Kidney tubule cell (primary cell): ENCODE data around the gene EFCAB14.
"Not testable (repeated sequence)": the region's sequence is repeated elsewhere in the genome, so short reads cannot be mapped to it uniquely, and the experiment has no call there.

Source experiments
- DNase-seq: peaks from one replicate; pipeline ENCODE4 v3.0.0-alpha.2; 2018; ENCODE audit warnings: low spot score

EFCAB14 gene

DNA sequence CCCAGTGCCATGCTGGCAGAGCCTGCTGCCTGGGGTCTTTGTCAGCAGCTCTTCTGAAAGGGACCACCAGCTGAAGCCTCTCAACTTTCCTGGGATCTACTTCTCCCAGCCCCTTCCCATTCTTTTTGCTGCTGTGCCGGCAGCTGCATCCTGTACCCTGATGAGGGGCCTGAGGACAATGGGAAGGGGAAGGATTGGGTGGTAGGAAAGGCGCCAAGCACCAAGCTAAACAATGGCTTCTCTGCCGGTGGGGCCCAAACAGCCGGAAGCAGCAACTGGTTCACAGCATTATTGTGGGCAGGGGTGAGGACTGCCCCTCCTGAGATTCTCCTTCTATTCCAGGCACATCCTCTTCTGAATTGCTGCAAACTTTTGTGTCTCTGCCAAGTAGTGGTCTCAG, 5.0 kb upstream of the EFCAB14 start:
- DNase-seq = no peak

DNA sequence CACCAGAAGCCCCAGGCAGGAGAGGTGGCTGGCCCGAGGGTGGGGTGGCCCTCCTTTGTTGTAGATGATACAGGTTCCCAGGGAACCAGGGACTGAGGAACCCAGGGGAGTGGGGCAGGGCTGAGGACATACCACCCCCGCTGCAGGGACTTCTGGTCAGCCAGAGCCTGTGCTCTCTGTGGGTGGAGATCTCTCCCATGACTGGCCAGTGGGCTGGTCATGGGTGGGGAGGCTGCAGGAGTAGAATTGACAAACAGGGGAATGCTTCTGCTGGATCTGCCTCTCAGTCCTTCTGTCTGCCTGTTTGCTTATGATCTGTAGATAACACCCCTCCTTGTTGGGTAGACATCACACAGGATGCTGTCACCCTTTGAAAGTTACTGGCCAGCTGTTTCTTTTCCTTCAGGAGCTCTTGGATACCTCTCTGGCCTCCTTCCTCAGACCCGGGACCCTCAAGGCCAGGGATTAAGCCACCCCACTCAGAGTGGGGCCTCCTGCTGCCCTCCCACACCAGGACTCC, 2.8 kb upstream of the EFCAB14 start:
- DNase-seq = no peak

DNA sequence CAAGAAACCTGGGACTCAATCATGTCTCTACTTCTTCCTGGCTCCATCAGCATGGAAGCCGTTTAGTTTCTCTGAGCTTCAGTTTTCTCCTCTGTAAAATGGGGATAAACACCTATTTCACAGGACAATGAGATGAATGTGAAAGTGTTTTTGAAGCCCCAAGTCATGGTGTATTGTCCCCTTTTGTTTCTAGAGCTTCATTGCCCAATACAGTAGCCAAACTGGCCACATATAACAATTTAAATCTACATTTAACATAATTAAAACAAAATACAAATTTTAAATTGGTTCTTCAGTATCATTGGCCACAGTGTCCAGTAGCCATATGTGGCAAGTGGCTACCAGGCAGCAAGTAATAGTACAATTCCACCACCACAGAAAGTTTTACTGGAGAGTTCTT, 2.3 kb upstream of the EFCAB14 start:
- DNase-seq = no peak

GRCh38 chr1:46720319-46720718, 1.4 kb upstream of the EFCAB14 start:
- not testable (repeated sequence) for DNase-seq

DNA sequence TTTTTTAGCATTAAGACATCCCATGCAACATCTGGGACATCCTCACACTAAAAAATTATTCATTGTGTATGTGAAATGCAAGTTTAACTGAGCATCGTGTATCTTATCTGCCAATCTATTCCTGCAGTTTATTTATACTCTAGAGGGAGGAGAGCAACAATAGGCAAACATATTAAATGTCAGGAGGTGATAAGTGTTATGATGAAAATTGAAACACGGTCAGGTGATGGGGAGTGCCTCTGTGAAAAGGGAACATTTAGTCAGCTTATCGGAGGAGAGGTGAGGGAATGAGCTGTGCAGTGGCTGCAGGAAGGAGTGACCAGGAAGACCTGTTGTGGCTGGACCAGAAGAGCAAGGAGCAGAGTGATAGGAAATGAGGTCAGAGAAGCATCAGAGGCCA, 775 bp upstream of the EFCAB14 start:
- peak; percentile 41 for DNase-seq

DNA sequence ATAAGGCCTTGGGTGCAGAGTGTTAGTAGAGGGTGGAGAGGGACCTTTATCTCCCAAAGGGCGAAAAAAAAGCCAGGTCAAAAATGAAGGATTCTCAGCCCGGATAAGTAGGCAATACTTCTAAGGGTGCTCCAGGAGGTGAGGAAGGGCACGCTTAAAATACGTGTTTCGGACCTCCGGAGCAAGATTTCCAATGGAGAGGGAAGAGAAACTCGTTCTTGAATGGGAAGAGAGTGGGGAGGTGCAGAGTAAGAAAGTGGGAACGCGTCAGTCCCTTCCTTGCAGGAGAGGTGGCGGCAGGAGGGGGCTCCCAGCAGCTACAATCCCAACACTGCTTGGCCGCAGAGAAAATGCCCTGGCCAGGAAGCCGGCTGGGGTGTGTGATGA, 581 bp downstream of the EFCAB14 start:
- peak; percentile 19 for DNase-seq

- DNase-seq = no peak
These were observed 1.3 kb downstream of the EFCAB14 start for GRCh38 chr1:46717654-46718053.

- no peak for DNase-seq
These were observed 3.9 kb downstream of the EFCAB14 start for GRCh38 chr1:46714976-46715375.

DNA sequence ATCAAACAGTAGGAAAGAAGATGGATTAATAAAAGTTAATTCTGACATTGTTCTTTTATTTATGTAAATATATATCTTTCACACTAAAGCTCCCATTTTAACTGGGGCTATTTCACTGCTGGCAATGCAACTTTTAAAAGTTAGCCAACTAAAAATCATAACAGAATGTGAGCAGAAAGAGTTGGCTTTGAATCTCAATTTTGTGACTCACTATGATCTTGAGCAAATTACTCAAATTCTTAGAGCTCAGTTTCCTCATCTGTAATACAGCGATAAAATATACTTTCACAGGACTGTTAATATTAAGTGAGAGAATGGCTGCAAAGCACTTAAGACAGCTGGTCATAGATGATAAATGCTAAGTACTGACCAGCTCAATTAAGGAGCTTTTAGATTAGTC, 10.8 kb downstream of the EFCAB14 start:
- no peak for DNase-seq

GRCh38 chr1:46705408-46705807, 13.5 kb downstream of the EFCAB14 start:
- no peak for DNase-seq

DNA sequence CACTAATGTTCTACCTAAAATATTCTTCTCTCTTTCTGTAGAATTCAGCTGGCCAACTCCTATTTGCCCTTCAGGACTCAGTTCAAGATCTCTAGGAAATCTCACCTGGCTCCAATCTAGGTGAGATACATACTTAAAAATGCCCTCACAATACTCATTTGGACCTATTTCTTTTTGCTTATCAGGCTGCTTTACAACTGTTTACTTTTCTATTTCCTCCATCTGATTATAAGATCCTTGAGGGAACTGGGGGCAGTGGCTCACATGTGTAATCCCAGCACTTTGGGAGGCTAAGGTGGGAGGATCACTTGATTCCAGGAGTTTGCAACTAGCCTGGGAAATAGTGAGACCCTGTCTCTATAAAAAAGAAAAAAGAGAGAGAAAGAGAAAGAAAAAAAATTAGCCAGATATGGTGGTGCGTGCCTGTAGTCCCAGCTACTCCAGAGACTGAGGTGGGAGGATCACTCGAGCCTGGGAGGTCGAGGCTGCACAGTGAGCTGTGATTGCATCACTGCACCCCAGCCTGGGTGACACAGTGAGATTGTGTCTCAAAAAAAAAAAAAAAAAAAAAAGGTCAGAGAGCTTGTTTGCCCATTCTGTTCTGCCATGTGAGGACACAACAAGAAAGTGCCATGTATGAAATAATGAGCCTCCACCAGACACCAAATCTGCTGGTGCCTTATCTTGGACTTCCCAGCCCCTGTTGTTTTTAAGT, 14.8 kb downstream of the EFCAB14 start:
- no peak for DNase-seq

GRCh38 chr1:46699666-46700065, 19.2 kb downstream of the EFCAB14 start:
- DNase-seq = no peak

DNA sequence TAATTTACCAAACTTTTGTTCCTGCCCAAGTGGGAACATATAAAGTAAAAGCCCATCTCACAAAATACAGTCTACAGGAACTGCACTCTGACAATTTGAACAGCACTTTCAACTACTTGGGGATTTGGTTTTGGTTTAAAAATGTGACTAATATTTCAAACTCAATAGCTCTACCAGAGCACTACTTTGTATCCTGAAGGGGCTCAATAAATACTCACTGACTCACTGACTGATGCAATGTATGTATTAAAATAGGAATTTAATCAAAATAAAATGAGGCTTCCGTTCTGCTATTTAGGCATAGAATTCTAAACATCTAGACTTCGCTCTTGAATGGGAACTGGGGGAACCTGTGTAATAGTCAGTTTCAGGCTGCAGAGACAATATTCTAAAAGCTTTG, 21.9 kb downstream of the EFCAB14 start:
- no peak for DNase-seq

GRCh38 chr1:46694676-46695075, 24.2 kb downstream of the EFCAB14 start:
- not testable (repeated sequence) for DNase-seq

DNA sequence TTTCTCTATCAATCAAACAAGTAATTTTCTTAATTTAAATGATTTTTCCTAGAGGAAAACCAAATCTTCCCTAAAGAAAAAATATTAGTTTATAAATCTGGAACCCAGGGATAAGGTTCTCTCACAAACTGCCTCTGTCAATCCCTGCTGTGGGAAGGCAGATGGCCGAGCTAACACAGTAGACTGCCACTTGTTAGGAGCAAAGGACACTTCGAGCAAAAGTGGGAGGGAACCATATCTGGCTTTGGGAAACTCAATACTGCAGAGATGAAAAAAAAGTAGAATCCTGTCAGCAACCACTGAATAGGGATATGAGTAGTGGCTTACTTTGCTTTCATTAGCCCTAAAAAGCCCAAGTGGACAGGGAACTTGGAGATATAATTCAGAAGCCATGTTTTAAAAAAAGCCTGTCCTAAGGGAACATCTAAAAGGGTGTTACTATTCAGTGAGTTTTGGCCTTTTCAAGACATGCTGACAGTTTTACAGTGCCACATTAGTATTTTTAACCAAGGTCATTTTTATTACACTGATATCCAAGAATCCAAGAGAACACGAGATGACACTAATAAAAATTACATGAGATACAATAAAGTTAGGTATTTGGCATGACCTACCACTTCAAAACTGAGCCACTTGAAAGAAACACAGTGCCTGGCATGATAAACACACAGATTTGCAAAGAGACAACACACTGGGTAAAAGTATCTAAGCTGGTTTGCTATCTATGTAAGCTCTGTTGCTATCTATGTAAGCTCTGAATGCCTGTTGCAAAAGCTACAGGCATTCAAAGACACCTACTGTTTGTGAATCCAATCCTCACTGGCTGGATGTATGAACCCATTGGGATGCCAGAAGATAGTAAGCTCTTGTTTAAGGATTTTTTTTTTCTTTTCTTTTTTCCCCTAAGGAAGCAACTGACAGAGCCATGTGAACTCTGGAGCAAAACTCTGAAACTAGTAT, 25.8 kb downstream of the EFCAB14 start:
- DNase-seq = no peak

- DNase-seq = no peak
These were observed 26.7 kb downstream of the EFCAB14 start for GRCh38 chr1:46691997-46692790.

GRCh38 chr1:46690931-46691421, 27.9 kb downstream of the EFCAB14 start:
- no peak for DNase-seq

DNA sequence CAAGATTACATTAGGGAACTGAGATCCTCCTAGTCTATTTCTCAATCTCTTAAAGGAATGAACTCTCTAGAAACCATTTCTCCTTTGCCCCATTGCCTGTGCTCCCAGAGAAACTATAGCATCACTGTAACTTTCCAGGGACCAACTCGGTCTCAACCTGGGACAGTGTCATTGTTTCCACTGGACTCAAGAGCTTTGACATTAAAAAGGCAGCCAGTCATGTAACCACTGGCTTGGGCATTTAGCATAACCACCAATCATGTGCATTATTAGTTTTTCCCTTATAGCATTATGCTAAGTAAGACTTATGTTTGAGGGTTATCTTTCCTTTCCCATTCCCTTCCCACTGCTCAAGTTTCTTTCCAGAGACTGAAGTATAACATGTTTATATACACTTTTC, 29.0 kb downstream of the EFCAB14 start:
- no peak for DNase-seq

DNA sequence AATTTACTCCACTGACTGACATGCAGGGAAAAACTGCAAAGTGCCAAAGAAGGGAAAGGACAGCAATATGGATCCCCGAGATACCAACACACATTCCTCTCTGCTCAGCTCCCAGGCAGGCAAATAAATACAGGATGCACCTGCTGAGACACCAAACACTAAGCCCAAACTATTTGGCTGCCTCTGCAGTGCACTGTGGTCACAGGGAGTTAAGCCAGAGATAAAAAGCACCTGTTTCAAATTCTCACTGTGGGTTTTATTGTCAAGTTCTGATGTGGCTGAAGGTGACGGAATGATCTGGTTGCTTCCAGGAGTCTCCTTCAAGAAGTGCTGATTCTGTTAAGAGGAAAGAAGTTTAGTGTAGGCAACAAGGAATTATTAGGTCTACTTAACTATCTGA, 29.6 kb downstream of the EFCAB14 start:
- no peak for DNase-seq

GRCh38 chr1:46687921-46688509, 30.9 kb downstream of the EFCAB14 start:
- no peak for DNase-seq

DNA sequence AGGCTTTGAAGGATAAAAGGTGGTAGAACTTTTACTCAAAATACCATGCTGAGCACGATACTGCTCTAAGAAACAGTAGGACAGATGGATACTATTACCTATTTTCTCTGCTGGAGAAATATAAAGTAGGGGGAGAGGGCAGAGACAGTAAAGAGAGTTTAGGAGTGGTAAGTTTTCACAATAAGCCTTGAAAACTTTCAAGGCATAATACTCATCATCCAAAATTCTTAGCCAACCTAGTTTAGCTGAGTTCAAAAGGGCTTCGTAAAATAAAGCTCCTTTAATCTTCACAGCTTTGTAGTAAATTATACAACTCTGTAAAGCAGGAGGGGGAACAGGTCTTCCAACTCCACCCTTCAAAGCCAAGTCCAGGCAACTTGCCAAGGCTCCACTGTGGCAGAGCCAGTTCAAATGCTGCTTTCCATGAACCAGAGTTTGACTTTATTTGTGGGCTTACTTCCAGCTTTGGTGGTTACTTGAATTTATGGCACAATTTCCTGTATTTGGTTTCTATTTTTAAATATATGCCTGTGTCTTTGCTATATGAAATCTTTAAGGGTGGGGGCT, 31.7 kb downstream of the EFCAB14 start:
- no peak for DNase-seq
